ENCODE data around the gene EXOC6. TPM values are rescaled to one million over a fixed set of nuclear protein-coding genes. Genes with fewer than 3 reads are reported as not detected.

EXOC6 gene
- total RNA-seq, 1 donor from 2014 or later = 19.6 TPM

- H3K4me3 ChIP-seq = no peak overlapping the region
- peaks cover 7% of the 10 kb centered on the region for H3K4me1 ChIP-seq
- DNase-seq = no peak
- no peaks in the 10 kb centered on the region for H3K27me3 ChIP-seq (ENCODE audit: low read depth)
- intact Hi-C loops (cut with DNase I) = no loop called here
- ATAC-seq = no peak
- H3K27ac ChIP-seq = no peak overlapping the region
- TF ChIP-seq CTCF (IDR thresholded peaks at IDR 0.05) = no peak
- H3K36me3 ChIP-seq = peaks cover 7% of the 10 kb centered on the region
- H3K9me3 ChIP-seq = no peaks in the 10 kb centered on the region
These were observed 113.3 kb downstream of the EXOC6 start for GRCh38 chr10:92961638-92962037.

- ATAC-seq = no peak
- Histone ChIP-seq H3K4me1 (peaks cover 7% of the 10 kb centered on the region), H3K36me3 (no peaks in the 10 kb centered on the region), H3K27ac (no peak overlapping the region), H3K4me3 (no peak overlapping the region), H3K27me3 (ENCODE audit: low read depth) (no peaks in the 10 kb centered on the region), H3K9me3 (no peaks in the 10 kb centered on the region)
- intact Hi-C loops (cut with DNase I) = no loop called here
- DNase-seq = no peak
- TF ChIP-seq CTCF (IDR thresholded peaks at IDR 0.05) = peak; percentile 67
These were observed 117.0 kb downstream of the EXOC6 start for GRCh38 chr10:92965314-92965713.

GRCh38 chr10:92967641-92968040 is 119.3 kb downstream of the EXOC6 start:
- intact Hi-C loops (cut with DNase I) = no loop called here
- DNase-seq = no peak
- H3K27ac ChIP-seq = no peak overlapping the region
- H3K27me3 ChIP-seq (ENCODE audit: low read depth) = no peaks in the 10 kb centered on the region
- no peaks in the 10 kb centered on the region for H3K9me3 ChIP-seq
- peaks cover 7% of the 10 kb centered on the region for H3K4me1 ChIP-seq
- no peak for TF ChIP-seq CTCF (IDR thresholded peaks at IDR 0.05)
- no peak overlapping the region for H3K4me3 ChIP-seq
- ATAC-seq = no peak
- no peaks in the 10 kb centered on the region for H3K36me3 ChIP-seq

GRCh38 chr10:92969151-92969550 is 120.8 kb downstream of the EXOC6 start:
- no peak for ATAC-seq
- H3K27me3 ChIP-seq (ENCODE audit: low read depth) = no peaks in the 10 kb centered on the region
- intact Hi-C loops (cut with DNase I) = no loop called here
- H3K9me3 ChIP-seq = no peaks in the 10 kb centered on the region
- no peak overlapping the region for H3K27ac ChIP-seq
- H3K4me3 ChIP-seq = no peak overlapping the region
- H3K36me3 ChIP-seq = no peaks in the 10 kb centered on the region
- no peak for DNase-seq
- no peak for TF ChIP-seq CTCF (IDR thresholded peaks at IDR 0.05)
- H3K4me1 ChIP-seq = peaks cover 7% of the 10 kb centered on the region

- intact Hi-C loops (cut with DNase I) = no loop called here
- no peak for TF ChIP-seq CTCF (IDR thresholded peaks at IDR 0.05)
- no peak for DNase-seq
These were observed 122.2 kb downstream of the EXOC6 start for GRCh38 chr10:92970301-92971070.

More at GRCh38 chr10:92970301-92971070, 122.2 kb downstream of the EXOC6 start:
- Histone ChIP-seq H3K9me3 (no peaks in the 10 kb centered on the region), H3K4me3 (no peak overlapping the region), H3K27me3 (ENCODE audit: low read depth) (no peaks in the 10 kb centered on the region), H3K36me3 (no peaks in the 10 kb centered on the region), H3K27ac (no peak overlapping the region), H3K4me1 (peaks cover 2% of the 10 kb centered on the region)
- no peak for ATAC-seq

Measured in lower lobe of right lung (tissue), 2 donors.